Measurements from ENCODE around the gene CDK3. TPM values are rescaled to one million over a fixed set of nuclear protein-coding genes. Genes with fewer than 3 reads are reported as not detected.

The CDK3 gene
- total RNA-seq, 1 experiment from 2014 or later, result 7.1 TPM

DNA sequence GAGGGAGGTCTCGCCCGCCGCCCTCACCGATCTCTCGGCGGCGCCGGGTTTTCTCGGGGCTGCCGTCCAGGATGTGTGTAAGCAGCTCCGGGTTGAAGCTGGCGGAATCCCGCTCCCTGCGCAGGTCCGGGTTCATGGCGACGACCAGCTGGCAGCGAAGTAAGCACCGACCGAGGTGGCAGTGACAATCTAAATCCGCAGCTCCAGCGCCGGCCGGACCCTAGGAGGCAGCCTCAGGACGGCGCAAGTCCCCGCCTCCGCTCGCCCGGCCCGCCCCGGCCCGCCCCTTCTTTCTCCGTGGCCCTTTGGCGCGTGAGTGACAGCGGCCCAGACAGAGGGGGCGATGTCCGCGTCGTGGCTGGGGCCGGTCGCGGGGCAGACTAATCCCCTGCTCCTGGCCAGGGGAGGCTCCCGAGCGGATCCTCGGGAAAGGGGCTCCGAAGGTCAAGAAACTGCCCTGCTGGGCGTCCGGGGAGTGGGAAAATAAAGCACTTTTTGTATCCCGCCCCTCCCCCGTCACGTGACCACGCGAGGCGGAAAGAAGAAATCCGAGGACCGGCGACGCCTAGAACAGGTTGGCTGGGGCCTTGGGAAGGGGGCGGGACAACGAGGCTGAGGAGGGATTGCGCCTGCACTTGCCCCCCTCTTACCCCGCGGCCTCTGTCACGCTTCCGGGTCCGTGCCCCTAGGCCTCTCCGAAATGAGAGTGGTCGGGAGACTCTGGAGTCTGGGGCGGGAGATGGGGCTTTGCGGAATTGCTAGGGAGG, 21.5 kb upstream of the CDK3 start, which contains the start of the genes ACOX1 and TEN1 (continued):
- TF ChIP-seq, protein P1, sequence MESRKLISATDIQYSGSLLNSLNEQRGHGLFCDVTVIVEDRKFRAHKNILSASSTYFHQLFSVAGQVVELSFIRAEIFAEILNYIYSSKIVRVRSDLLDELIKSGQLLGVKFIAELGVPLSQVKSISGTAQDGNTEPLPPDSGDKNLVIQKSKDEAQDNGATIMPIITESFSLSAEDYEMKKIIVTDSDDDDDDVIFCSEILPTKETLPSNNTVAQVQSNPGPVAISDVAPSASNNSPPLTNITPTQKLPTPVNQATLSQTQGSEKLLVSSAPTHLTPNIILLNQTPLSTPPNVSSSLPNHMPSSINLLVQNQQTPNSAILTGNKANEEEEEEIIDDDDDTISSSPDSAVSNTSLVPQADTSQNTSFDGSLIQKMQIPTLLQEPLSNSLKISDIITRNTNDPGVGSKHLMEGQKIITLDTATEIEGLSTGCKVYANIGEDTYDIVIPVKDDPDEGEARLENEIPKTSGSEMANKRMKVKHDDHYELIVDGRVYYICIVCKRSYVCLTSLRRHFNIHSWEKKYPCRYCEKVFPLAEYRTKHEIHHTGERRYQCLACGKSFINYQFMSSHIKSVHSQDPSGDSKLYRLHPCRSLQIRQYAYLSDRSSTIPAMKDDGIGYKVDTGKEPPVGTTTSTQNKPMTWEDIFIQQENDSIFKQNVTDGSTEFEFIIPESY (IDR thresholded peaks at IDR 0.05; ENCODE audit: extremely low read depth, insufficient replicate concordance, low read length), result peak; percentile 15
- TF ChIP-seq ELF1 (IDR thresholded peaks at IDR 0.05; ENCODE audit: borderline replicate concordance, low read depth) (peak; percentile 94), SP1 (IDR thresholded peaks at IDR 0.05; ENCODE audit: low read depth) (peak; percentile 82), POLR2A (IDR thresholded peaks at IDR 0.05; ENCODE audit: borderline replicate concordance, extremely low read depth, insufficient read depth, insufficient read length) (peak; percentile 93), POLR2AphosphoS5 (IDR thresholded peaks at IDR 0.05; ENCODE audit: low read depth, low read length) (peak; percentile 95), ZFX (IDR thresholded peaks at IDR 0.05) (no peak; the same call in 1 of the 2 replicates), FOSL1 (IDR thresholded peaks at IDR 0.05; ENCODE audit: low read depth) (no peak)
- TF ChIP-seq, protein P2, sequence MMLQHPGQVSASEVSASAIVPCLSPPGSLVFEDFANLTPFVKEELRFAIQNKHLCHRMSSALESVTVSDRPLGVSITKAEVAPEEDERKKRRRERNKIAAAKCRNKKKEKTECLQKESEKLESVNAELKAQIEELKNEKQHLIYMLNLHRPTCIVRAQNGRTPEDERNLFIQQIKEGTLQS (IDR thresholded peaks at IDR 0.05), result no peak

DNA sequence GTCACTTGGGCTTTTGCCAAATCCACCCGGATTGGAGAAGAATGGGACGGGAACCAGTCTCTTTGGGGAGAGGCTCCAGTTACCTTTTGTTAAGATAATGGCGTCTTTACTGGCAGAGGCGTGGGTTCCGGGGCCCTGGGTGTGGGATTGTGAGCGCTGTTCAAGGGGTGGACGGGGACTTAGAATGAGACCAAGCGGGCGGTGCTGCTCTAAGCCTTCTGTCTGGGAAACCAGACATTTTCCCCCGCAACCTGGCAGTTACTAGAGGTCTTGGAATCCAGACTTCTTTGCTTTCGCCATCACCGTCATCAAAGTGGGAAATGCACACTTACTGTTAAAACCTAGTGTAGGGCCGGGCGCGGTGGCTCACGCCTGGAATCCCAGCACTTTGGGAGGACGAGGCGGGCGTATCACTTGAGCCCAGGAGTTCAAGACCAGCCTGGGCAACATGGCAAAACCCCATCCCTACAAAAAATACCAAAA, 20.9 kb upstream of the CDK3 start:
- ChIA-PET RAD21 (ENCODE audit: low non-redundant PET in 1 of 2, low total read pairs in 2 of 2, uncharacterized antibody in 2 of 2, unreplicated experiment in 2 of 2) (no interaction called here), CTCF (interaction anchor here (1.0 kb wide), 1 partner anchor 34 kb away, joined by 3 read pairs; no protein-coding TSS in a partner anchor)

More for the DNA sequence above, 20.9 kb upstream of the CDK3 start:
- TSS peak; percentile 88 for BruUV-seq (replicated peaks)
- Histone ChIP-seq H2AFZ (ENCODE audit: low read depth, low read length, poor library complexity, severe bottlenecking) (no peak overlapping the region), H3K9ac (ENCODE audit: low read length) (peak overlapping the region; percentile 97), H3K4me1 (ENCODE audit: control insufficient read depth in 1 of 2, insufficient read depth in 2 of 2, low read length in 2 of 2) (peaks cover 12 to 32% of the 10 kb centered on the region in 2 experiments), H3K4me2 (ENCODE audit: low read length) (peak overlapping the region; percentile 80), H3K9me2 (ENCODE audit: insufficient read depth) (no peaks in the 10 kb centered on the region), H3K4me3 (replicated peaks in 1 of 2; ENCODE audit: low read depth in 1 of 2, low read length in 2 of 2) (peak overlapping the region; percentile 63 to 95), H3K36me3 (ENCODE audit: control insufficient read depth in 1 of 2, insufficient read depth in 2 of 2, low read length in 2 of 2) (no peaks in the 10 kb centered on the region; a peak in 1 of 4 replicates), H3K27me3 (ENCODE audit: insufficient read depth, low read length) (no peaks in the 10 kb centered on the region), H3K27ac (ENCODE audit: low read depth, low read length) (peak overlapping the region; percentile 95), H3K79me2 (ENCODE audit: insufficient read depth, low read length) (peaks cover 19% of the 10 kb centered on the region; the same call in 1 of the 2 replicates), H3K9me3 (ENCODE audit: control insufficient read depth in 1 of 2, insufficient read depth in 1 of 2, low read depth in 1 of 2, low read length in 2 of 2) (no peaks in the 10 kb centered on the region), H4K20me1 (ENCODE audit: insufficient read depth) (no peaks in the 10 kb centered on the region)
- DNase-seq (ENCODE audit: low read depth, low spot score) (no peak), ATAC-seq (peak; percentile 31)
- intact Hi-C loops (cut with micrococcal nuclease), result loop anchor here (1.0 kb wide), 2 partner anchors 38 to 74 kb away; partner anchors contain the start of gene FBF1
- TF ChIP-seq ZFX (IDR thresholded peaks at IDR 0.05) (peak; percentile 72; the same call in 1 of the 2 replicates), POLR2AphosphoS5 (IDR thresholded peaks at IDR 0.05; ENCODE audit: low read depth, low read length) (no peak), POLR2A (IDR thresholded peaks at IDR 0.05; ENCODE audit: borderline replicate concordance, extremely low read depth, insufficient read depth, insufficient read length) (peak; percentile 7)
- POLR2A ChIA-PET, result no interaction called here
